SKM-1 (cell line): ENCODE results near the gene PPP1R37.
A peak's percentile ranks its signal among the peaks of the same experiment; 100 is the strongest.

Experiments
- DNase-seq: peaks from one replicate; lab custom pipeline; 2025; ENCODE audit not compliant: unreplicated experiment; lab: John Stamatoyannopoulos, UW

Gene PPP1R37

DNA sequence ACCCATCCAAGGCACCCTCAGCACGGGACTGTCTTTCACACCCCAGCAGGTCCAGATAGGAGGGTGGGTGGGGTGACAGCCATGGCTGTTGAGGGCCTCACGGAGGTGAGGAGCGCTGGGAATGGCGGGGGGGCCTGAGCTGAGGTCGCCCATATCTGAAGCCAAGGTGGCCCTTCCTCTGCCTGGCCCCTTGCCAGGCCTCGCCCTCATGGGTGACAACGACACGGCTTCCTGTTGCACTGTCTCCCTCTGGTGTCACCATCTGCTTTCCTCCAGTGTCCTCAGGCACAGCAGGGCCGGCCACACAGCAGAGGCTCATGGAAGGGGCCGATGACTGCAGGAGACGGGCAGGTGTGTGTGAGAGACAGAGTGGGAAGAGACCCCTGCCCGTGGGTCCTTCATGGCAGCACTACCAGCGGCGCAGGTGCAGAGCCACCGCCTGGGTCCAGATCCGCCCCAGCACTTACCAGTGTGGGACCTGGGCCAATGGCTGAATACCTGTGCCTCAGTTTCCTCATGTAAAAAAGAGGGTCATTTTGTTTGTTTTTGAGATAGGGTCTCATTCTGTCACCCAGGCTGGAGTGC, 75.9 kb downstream of the PPP1R37 start:
- no peak for DNase-seq

DNA sequence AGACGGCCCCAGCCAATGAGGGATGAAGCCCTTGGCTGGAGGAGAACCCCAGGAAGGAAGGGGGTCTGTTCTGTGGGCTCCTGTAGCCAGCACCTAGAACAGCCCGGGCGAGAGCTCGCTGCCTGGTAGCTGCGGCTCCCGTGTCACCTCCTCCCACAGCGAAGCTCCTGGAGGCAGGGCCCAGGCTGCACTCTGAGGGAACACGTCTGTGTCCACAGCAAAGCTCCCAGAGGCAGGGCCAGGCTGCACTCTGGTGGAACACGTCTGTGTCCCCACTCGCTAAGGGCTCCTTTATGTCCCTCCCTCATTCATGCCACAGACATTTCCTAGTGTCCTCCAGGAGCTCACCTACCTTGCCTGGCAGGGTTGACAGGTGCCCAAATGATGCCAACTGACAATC, 76.6 kb downstream of the PPP1R37 start:
- no peak for DNase-seq

DNA sequence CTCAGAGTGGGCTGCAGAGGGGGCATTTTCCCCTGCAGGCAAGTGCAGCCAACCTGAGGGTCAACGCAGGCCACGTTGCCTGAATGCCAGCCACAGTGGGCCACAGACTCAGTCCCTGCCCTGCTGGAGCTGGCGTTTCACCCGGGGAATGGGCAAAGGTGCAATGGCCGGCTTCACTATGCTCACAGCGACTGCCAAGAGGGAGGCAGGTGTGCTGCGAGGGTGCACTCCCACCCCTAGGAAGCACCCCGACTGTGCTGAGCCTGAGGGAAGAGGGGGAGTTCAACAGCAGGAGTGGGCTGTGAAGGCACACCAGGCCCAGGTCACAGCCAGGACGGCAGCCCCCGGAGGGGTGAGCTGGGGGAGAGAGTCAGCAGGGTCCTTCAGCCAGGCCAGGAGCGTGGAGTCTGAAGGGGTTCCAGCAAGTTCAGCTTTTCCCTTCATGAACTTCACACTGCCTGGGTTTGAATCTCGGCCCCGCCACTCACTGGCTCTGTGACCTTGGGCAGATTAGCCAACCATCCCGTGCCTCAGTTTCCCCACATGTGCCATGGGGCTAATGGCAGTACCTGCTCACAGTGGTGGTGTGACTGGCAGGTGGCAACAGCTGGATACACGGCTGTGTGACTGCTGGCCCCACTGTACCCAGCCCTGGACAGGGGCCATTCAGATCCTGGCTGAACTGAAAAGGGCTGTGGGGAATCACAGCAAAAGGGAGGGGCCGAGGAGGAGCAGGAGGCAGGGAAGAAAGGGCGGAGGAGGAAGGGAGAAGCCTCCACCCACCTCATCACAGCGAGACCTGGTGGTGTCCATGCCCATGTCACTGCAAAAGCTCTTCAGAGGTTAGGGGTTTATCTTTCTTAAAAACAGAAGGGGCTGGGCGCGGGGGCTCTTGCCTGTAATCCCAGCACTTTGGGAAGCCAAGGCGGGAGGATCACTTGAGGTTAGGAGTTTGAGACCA, 77.4 kb downstream of the PPP1R37 start:
- DNase-seq, result no peak

DNA sequence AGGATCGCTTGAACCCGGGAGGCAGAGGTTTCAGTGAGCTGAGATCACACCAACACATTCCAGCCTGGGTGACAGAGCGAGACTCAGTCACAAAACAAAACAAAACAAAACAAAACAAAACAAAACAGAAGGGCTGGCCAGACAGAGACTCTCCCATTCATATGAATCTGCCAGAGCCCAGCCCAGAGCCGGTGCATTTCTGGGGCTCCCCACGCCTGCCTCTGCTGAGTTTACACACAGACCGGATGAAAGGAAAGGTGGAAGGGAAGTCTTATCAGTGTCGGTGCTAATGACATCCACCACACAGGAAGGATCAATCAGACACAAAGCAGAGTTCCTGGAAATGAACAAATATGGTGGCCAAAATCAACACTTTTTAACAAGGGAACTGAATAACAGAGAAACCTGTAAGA, 78.2 kb downstream of the PPP1R37 start:
- DNase-seq, result no peak

DNA sequence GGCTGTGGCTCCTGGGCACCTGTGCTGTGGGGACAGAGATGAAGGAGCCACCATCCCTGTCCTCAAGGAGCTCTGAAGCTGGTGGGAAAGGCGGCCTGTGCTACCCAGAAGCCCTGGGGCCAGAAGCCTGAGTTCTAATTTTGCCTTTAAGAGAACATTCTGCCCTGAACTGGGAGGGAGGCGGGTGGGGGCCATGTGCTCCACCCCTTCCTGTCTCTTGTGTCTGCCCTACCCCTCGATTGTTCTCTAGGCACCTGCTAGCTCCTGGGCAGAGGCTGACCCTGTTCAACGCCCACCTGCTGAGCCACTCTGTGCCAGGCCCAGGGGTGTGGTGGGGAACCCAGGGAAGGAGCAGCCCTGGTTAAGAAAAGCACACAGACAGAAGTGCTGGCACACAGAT, 79.2 kb downstream of the PPP1R37 start:
- DNase-seq, result no peak

DNA sequence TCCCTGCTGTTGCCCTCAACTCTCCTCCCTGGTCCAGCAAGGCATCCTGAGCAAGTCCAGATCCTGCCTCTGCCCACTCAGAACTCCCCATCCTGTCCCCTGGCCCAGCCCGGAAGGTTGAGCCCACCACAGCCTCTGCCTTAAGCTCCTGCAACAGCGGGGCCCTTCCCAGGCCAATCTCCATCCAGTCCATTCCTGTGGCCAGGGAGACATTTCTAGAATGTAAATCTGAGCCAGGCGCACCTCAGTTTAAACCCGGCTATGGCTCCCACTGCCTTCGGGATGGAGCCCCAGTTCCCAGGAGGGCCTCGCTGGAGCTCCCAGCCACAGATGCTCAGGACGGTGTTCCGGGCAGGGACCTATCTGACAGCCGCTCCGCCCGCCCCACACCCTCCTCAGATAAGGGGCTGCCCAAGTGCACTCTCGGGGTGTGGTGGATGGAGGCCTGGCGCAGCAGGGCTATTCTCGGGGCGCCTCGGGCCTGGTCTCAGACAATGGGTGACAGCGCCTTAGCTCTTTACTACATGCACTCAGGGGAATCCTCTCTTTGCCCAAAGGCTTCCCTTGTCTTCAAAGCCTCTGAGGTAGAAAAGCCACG, 79.7 kb downstream of the PPP1R37 start:
- DNase-seq, result no peak

DNA sequence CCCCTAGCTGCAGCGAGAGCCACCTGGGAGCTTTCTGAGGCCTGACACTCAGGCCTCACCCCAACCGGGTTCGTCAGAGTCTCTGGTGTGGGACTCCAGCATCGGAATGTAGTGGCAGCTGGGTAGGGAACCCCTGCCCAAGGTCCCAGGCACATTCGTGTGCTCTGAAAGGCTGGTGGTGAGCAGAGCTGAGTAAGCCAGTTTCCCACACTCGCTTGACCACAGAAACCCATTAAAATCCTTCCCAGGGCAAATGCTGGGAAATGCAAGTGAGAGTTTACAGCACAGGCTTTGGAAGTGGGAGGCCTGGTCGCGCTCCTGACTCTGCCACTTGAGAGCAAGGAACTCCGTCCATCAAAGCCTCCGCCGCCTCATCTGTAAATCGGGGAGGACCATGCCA, 80.8 kb downstream of the PPP1R37 start:
- DNase-seq, result no peak

DNA sequence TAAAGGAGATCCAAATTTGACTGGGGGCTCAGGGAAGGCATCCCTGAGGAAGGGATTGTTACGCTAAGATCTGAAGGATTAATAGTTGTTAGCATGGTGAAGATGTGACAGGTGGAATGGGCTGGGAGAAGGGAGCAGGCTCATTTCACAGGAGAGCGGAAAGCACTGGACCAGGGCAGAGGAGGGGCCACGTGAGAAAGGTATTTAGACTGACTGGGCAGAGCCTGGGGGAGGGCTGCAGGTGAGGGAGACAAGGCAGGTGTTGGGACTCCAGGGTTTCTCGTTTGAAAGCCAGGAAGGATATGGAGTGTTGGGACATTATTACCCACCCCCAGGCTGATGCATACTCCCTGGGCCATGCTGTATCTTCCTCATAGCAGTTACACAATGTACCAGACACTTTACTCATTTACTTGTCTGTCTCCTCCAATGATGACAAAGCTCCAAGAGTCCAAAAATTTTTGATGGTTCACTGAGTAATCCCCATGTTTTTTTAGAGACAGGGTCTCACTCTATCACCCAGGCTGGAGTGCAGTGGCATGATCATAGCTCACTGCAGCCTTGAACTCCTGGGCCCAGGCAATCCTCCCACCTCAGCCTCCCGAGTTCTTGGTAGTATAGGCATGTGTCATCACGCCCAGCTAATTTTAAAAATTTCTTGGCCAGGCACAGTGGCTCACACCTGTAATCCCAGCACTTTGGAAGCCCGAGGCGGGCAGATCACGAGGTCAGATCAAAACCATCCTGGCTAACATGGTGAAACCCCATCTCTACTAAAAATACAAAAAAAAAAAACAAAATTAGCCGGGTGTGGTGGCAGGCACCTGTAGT, 82.8 kb downstream of the PPP1R37 start:
- no peak for DNase-seq

DNA sequence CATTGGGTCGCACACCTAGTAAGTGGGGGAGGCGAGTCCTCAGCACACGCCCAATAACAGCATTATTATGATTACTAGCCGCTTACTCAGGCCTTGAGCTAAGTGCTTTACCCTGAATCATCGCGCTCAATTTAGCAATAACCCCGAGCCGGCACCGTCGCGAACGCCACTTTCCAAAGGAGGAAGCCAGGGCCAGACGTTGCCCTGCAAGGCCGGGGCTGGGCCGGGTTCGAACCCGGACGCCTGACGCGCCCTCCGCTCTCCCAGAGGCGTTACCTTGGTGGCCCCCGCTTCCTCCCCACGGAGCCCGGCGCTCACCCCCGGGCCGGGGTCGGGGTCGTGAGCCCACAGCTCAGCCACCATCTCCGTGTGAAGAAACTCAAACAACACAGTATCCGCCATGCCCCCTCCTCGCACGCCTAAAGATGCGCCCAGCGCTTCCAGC, 84.9 kb downstream of the PPP1R37 start, which contains the start of gene TRAPPC6A:
TSS of gene TRAPPC6A (minus strand) at position 421 of the 445 bp plus-strand sequence. CDS start at position 402, 19 bp downstream.
- DNase-seq, result no peak

DNA sequence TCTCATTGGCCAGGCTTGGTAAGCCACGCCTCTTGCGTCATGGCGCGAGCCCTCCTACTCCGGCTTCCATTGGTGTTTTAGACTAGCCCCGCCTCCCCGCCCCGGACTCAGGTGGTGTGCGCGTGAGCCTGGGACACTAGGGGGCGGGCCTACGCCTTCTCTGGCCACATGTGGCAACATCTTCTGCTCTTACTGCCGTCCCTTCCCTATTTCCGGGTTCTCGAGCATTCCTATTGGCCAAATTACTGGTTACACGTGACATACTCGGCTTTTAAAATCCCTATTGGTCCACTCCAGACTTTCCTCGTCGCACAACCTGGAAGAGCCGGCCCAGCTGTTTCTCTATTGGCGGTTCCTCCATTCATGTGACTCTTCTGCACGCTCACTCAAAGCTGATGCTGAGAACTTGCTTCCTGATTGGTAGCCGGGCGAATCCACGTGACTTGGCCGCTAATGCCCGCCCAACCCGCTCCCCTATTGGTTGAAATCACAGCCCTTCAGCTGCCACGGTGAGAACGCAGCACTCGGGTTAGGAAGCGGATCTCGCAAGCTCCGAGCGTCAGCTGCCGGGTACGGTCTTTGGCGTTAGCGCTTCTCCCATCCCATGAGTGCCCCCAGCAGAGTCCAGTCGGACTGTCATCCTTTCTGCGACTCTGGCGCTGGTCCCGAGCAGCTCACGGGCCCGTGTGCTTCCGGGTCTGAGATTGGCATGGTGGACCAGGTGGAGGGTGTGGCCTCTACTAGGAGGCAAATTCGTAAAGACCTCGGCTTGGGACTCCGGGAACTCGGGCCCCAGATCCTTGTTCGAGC, 85.5 kb downstream of the PPP1R37 start, which contains the start of gene BLOC1S3:
TSS of gene BLOC1S3 (plus strand) at position 523 of the 810 bp plus-strand sequence. CDS start 513 bp downstream, outside the sequence.
- DNase-seq, result peak; percentile 95

DNA sequence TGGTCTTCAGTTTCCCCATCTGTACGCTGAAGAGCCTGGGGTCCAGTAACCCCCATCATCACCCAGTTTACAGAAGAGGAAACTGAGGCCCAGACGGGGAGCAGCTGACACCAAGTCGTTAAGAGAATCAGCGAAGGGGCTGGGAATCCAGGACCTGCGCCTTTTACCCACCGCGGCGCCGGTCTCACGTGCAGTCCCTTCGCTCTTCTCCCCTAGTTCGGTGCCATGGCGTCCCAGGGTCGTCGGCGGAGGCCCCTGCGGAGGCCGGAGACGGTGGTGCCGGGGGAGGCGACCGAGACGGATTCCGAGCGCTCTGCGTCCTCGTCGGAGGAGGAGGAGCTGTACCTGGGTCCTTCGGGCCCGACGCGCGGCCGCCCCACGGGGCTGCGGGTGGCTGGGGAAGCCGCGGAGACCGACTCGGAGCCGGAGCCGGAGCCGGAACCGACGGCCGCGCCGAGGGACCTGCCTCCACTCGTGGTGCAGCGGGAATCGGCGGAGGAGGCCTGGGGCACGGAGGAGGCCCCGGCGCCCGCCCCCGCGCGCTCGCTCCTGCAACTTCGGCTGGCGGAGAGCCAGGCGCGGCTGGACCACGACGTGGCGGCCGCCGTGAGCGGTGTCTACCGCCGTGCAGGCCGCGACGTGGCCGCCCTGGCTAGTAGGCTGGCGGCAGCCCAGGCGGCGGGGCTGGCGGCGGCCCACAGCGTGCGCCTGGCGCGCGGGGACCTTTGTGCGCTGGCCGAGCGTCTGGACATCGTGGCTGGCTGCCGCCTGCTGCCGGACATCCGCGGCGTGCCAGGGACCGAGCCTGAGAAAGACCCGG, 86.3 kb downstream of the PPP1R37 start:
- DNase-seq, result no peak

DNA sequence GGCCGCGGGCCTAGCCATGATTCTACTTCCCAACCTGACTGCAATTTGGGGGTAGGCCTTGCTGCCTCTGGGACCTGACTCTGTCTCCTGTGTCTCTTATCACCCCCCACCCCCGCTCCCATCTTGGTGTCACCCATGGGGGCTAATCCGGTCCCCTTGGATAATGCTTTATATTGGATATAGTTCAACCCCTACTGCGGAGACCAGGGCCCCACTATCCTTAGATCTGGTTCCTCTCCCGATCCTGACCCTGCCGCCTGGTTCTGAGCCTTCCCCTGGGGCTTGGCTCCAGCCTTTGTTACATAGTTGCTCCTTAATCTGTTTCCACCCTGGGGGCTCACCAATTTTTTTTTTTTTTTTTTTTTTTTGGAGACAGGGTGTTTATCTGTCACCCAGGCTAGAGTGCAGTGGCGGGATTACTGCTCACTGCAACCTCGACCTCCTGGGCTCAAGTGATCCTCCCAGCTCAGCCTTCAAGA, 87.0 kb downstream of the PPP1R37 start:
- no peak for DNase-seq

DNA sequence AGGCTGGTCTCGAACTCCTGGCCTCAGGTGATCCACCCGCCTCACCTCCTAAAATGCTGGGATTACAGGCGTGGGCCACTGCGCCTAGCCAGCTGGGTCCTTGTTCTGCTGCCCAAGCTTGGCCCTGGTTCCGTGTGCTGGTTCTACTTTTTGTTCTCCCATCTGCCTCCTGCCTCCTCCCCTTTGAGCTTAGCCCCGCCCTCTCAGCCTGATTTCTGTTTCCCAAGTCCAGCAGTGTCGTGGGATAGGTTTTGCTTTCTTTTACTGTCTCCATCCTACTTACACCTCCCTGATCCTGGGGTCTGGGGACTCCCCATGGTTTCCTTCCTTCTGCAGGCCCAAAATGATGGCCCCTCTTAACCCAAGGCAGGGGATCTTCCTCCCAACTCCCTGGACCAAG, 88.0 kb downstream of the PPP1R37 start:
- no peak for DNase-seq

DNA sequence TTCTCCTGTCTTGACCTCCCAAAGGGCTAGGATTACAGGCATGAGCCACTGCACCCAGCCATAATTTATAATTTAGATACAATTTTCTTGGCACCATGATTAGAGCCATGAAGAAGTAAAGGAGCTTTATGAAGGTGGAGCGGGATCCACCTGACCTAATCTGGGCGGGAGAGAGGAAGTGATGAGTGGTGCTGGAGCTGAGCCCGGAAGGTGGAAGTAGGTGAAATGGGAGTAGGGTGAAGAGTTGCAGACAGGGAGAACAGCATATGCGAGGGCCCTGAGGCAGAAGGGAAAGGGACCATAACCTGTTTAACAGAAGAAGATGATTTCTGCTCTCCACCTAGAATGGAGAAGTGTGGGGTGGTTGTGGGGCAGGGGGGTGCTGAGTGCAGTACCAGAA, 89.8 kb downstream of the PPP1R37 start:
- no peak for DNase-seq

DNA sequence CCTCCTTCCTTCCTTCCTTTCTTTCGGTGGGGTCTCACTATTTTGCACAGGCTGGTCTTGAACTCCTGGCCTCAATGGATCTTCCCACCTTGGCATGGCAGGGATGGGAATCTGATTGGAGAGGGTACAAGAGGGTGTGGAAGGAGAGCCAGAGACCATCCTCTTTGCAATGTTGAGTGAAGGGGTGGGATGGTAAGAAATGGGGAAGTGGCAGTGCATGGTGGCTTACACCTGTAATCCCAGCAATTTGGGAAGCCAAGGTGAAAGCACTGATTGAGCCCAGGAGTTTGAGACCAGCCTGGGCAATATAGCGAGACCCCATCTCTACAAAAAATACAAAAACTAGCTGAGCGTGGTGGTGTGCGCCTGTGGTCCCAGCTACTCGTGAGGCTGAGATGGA, 91.1 kb downstream of the PPP1R37 start:
- DNase-seq, result no peak

DNA sequence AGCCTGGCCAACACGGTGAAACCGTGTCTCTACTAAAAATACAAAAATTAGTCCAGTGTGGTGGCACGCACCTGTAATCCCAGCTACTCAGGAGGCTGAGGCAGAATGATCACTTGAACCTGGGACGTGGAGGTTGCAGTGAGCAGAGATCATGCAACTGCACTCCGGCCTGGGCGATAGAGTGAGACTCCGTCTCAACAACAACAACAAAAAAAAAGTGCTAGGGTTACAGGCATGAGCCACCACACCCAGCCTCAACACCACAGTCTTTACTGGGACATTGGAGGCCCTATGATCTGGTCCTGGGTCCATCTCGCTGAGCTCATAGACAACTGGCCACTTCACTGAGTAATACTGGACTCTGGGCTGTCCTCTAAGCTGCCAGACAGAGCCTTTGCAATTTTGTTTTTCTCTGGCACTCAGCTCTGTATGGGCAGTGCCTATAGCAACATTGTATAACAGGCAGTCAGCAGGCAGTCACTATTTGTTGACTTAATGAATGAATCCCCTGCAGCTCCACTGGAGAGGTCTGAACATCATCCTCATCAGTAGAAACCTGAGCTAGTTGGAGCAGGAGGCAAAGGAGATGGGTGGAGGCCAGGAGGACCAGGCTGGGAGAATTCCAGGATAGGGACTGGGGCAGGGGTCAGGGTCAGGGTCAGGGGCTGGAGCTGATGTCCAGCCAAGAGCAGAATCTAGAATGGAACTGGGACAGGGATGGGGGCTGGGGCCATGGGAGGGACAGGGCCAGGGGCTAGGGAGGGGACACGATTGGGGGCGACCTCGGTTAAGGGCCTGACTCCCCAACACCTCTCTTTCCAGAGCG, 93.7 kb downstream of the PPP1R37 start:
- no peak for DNase-seq

DNA sequence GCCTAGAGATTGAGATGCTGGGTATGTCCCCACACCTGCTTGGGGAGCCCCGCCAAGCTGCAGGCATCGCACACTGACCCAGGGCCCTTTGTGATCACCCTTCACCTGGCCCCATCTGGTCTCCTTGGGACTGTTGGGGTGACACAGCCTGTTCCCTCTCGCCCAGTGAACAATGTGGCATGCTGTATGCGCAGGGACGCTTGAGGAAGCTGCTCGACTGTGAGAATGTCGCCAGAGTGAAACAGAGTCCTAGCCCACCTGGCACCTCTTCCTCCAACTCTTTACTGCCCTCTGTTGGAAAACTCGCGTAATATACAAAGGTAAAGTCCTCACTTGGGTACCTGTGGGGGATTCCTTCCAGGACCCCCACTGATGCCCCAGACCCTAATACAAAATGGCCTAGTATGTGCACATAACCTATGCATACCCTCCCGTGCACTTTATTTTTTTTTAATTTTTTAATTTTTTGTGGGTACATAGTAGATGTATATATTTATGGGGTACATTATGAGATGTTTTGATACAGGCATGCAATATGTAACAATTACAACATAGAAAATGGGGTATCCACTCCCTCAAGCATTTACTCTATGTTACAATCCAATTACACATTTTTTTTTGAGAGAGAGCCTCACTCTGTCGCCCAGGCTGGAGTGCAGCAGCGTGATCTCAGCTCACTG, 94.6 kb downstream of the PPP1R37 start:
- DNase-seq, result no peak

DNA sequence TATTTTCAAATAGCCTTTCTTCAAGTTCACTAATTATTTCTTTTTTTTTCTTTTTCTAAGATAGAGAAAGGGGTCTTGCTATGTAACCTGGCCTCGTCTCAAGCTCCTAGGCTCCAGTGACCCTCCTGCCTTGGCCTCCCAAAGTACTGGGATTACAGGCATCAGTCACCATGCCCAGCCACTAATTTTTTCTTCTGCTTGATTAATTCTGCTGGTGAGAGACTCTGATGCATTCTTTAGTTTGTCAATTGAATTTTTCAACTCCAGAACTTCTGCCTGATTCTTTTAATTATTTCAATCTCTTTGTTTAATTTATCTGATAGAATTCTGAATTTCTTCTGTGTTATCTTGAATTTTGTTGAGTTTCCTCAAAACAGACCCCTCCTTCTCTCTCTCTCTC, 97.0 kb downstream of the PPP1R37 start:
- no peak for DNase-seq
